CD4-positive, alpha-beta T cell treated with Interleukin-2 at 100 ng/mL for 4 hours (primary cell): ENCODE data around the gene DBF4.
"Not testable (repeated sequence)": the region's sequence is repeated elsewhere in the genome, so short reads cannot be mapped to it uniquely, and the experiment has no call there.

Experiments
- DNase-seq: peaks from one replicate; pipeline ENCODE4 v3.0.0-alpha.2; 2020; ENCODE audit warnings: low spot score

DBF4 gene

GRCh38 chr7:87882151-87882937, 6.1 kb downstream of the DBF4 start:
- no peak for DNase-seq

GRCh38 chr7:87885018-87885417, 8.7 kb downstream of the DBF4 start:
- DNase-seq: no peak

GRCh38 chr7:87886875-87887274, 10.6 kb downstream of the DBF4 start:
- DNase-seq: peak; percentile 58

GRCh38 chr7:87895363-87895762, 19.1 kb downstream of the DBF4 start:
- DNase-seq: no peak

GRCh38 chr7:87899255-87899654, 23.0 kb downstream of the DBF4 start:
- DNase-seq: no peak

- not testable (repeated sequence) for DNase-seq
These were observed 31.0 kb downstream of the DBF4 start for GRCh38 chr7:87907136-87907906.

- not testable (repeated sequence) for DNase-seq
These were observed 32.5 kb downstream of the DBF4 start for GRCh38 chr7:87908814-87909213.

- no peak for DNase-seq
These were observed 35.8 kb downstream of the DBF4 start for GRCh38 chr7:87912121-87912520.

- no peak for DNase-seq
These were observed 42.4 kb downstream of the DBF4 start for GRCh38 chr7:87918740-87919139.

- no peak for DNase-seq
These were observed 43.6 kb downstream of the DBF4 start for GRCh38 chr7:87919875-87920274.

GRCh38 chr7:87920578-87920977, 44.3 kb downstream of the DBF4 start:
- no peak for DNase-seq

GRCh38 chr7:87922759-87923395, 46.6 kb downstream of the DBF4 start:
- not testable (repeated sequence) for DNase-seq

- no peak for DNase-seq
These were observed 50.5 kb downstream of the DBF4 start for GRCh38 chr7:87926581-87927461.

GRCh38 chr7:87933605-87933952, 57.3 kb downstream of the DBF4 start:
- DNase-seq: no peak

GRCh38 chr7:87933953-87934698, 57.8 kb downstream of the DBF4 start, which contains the start of gene ADAM22:
Gene ADAM22 (plus strand): TSS chr7:87934251. CDS start chr7:87934466, 215 bp downstream.
- DNase-seq: peak; percentile 86

- DNase-seq: no peak
These were observed 58.5 kb downstream of the DBF4 start for GRCh38 chr7:87934699-87935383.

GRCh38 chr7:87935384-87935706, 59.1 kb downstream of the DBF4 start:
- DNase-seq: no peak

- DNase-seq: no peak
These were observed 64.8 kb downstream of the DBF4 start for GRCh38 chr7:87941138-87941537.

GRCh38 chr7:87944547-87944946, 68.3 kb downstream of the DBF4 start:
- no peak for DNase-seq

- not testable (repeated sequence) for DNase-seq
These were observed 69.6 kb downstream of the DBF4 start for GRCh38 chr7:87945926-87946325.

- DNase-seq: no peak
These were observed 72.1 kb downstream of the DBF4 start for GRCh38 chr7:87948371-87948770.
